Fibroblast of lung (primary cell): ENCODE measurements around the gene BNIP5.

Source experiments
- EZH2 ChIP-seq: IDR thresholded peaks from 2 replicates; pipeline ENCODE4 v1.5.1; 2012; ENCODE audit warnings: low read length, control low read depth, mild to moderate bottlenecking; ENCODE audit errors: missing control alignments
- TF ChIP-seq, protein P1 (sequence below), 2 donors: IDR thresholded peaks in 1 of 2; conservative IDR thresholded peaks in 1 of 2; 1 replicate in 1 of 2; 2 replicates in 1 of 2; pipeline ENCODE4 v1.5.1; 2011 to 2012; ENCODE audit warnings: low read length in 2 of 2, control low read depth in 1 of 2, inconsistent platforms in 1 of 2, low read depth in 1 of 2, mild to moderate bottlenecking in 1 of 2

DNA sequence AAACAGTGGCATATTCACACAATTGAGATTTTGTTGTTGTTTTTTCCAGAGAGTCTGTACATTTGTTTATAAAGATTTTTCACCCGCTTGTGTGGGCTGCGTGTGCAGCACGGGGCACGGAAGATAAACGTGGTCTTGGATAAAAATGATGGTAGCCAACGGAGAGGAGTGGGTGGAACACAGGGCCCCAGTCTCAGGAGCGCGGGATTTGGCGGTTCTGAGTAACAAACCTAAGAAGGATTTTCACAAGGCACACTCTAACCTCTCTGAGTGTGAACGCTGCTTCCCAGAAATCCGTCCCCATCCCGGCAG, 3.6 kb upstream of the BNIP5 start:
- TF ChIP-seq, protein P1, sequence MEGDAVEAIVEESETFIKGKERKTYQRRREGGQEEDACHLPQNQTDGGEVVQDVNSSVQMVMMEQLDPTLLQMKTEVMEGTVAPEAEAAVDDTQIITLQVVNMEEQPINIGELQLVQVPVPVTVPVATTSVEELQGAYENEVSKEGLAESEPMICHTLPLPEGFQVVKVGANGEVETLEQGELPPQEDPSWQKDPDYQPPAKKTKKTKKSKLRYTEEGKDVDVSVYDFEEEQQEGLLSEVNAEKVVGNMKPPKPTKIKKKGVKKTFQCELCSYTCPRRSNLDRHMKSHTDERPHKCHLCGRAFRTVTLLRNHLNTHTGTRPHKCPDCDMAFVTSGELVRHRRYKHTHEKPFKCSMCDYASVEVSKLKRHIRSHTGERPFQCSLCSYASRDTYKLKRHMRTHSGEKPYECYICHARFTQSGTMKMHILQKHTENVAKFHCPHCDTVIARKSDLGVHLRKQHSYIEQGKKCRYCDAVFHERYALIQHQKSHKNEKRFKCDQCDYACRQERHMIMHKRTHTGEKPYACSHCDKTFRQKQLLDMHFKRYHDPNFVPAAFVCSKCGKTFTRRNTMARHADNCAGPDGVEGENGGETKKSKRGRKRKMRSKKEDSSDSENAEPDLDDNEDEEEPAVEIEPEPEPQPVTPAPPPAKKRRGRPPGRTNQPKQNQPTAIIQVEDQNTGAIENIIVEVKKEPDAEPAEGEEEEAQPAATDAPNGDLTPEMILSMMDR (conservative IDR thresholded peaks at IDR 0.05 in 1 of 2, IDR thresholded peaks at IDR 0.05 in 1 of 2; ENCODE audit: low read depth in 1 of 2, low read length in 2 of 2) = no peak
- TF ChIP-seq EZH2 = no peak
